ENCODE measurements around the gene GATA1.

The GATA1 gene

DNA sequence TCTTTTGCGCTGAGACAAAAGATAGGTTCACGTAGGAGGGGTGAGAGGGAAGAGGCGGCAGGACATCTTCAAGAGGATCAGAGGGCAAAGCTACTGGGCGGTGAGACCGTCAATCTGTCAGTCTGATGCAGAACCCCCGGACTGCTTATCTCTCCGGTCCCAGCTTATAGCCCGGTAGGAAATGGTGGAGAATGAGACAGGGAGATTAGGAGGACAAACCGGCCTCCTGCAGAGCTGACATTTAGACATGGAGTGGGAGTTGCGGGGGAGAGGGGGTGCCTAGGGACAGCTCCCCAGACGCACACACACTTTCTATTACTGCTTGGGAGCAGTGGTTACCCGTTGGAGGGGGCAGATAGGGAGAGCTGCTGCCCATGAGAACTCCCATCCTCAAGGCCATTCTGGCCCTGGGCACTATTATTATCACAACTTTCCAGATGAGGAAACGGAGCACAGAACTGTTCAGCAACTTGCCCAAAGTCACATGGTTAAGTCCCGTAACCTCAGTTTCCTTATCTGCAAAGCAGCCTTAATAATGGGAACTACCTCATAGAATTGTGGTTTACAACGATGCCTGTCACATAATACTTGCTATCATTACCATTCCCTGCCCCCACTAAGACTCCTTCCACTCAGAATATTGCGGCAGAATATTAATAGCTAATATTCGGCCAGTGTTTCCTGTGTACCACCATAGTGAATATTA is 14.3 kb downstream of the GATA1 start:
- no peaks in the 10 kb centered on the region for H3K9me2 ChIP-seq (replicated peaks; ENCODE audit: control insufficient read depth, low read length)
- peaks cover 14% of the 10 kb centered on the region for H3K4me1 ChIP-seq (ENCODE audit: control insufficient read depth, low read length)
- no peaks in the 10 kb centered on the region for H3K9me3 ChIP-seq (ENCODE audit: control insufficient read depth, insufficient read depth, low read length)
- H3K27ac ChIP-seq (ENCODE audit: low read depth, low read length) = peak overlapping the region; percentile 74
- no peaks in the 10 kb centered on the region for H3K27me3 ChIP-seq (ENCODE audit: control insufficient read depth, low read length)
- no peaks in the 10 kb centered on the region for H3F3A ChIP-seq (ENCODE audit: control insufficient read depth, insufficient read depth)
- peaks cover 3% of the 10 kb centered on the region; the same call in 1 of the 2 replicates for H3K79me2 ChIP-seq (ENCODE audit: control insufficient read depth, low read length)
- H3K4me2 ChIP-seq (ENCODE audit: low read length) = peak overlapping the region; percentile 78
- no peaks in the 10 kb centered on the region for H4K20me1 ChIP-seq (ENCODE audit: control insufficient read depth, insufficient read depth, low read depth, low read length)
- H3K36me3 ChIP-seq (ENCODE audit: control insufficient read depth, low read length) = peaks cover 7% of the 10 kb centered on the region; the same call in 1 of the 2 replicates
- H3K4me3 ChIP-seq (ENCODE audit: low read length) = peak overlapping the region; percentile 76
- TF ChIP-seq EZH2phosphoT487 (IDR thresholded peaks at IDR 0.05; ENCODE audit: borderline replicate concordance, low read length) = no peak
- TF ChIP-seq, protein P1, sequence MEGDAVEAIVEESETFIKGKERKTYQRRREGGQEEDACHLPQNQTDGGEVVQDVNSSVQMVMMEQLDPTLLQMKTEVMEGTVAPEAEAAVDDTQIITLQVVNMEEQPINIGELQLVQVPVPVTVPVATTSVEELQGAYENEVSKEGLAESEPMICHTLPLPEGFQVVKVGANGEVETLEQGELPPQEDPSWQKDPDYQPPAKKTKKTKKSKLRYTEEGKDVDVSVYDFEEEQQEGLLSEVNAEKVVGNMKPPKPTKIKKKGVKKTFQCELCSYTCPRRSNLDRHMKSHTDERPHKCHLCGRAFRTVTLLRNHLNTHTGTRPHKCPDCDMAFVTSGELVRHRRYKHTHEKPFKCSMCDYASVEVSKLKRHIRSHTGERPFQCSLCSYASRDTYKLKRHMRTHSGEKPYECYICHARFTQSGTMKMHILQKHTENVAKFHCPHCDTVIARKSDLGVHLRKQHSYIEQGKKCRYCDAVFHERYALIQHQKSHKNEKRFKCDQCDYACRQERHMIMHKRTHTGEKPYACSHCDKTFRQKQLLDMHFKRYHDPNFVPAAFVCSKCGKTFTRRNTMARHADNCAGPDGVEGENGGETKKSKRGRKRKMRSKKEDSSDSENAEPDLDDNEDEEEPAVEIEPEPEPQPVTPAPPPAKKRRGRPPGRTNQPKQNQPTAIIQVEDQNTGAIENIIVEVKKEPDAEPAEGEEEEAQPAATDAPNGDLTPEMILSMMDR (IDR thresholded peaks at IDR 0.05; ENCODE audit: low read depth, low read length, poor library complexity, severe bottlenecking) = no peak

DNA sequence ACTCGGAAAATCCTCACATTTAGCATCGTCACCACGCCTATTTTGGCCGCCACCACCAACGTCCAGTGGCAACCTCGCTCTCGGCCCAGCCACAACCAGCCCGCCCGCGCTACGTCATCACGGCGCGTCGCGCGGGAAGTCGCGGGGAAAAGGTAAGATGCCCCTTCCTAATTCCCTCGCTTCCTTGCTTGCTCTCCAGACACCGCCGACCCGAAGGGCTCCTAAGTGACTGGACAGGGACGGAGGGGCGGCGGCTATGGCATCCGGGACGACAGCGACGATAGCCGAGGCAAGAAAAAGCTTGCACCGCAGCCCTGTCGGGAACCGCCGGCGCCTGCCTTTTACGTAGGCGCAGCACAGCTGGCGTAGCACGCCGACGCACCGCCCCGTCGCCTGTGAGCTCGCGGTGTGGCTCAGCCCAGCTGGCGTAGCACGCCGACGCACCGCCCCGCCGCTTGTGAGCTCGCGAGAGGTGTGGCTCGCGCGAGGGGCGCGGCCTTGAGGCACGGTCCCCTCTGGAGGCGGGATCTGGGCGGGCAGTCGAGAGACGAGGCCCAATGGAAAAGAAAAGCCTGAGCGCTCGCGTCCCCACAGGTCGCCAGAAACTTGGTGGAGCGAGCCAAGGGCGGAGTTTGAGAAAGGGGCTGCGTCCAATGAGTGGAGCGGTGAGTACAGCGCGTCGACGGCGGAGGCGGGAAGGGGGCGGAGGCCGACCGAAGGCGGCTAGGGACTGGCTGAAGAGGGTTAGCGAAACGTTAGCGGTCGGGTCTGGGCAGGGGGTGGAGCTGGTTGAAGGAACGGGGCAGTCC is 15.1 kb downstream of the GATA1 start, which contains the start of gene HDAC6:
Gene HDAC6 (plus strand): TSS at position 788 of the 809 bp plus-strand sequence. CDS start 626 bp downstream, outside the sequence.
- Histone ChIP-seq H3K9me2 (replicated peaks; ENCODE audit: control insufficient read depth, low read length) (no peaks in the 10 kb centered on the region), H4K20me1 (ENCODE audit: control insufficient read depth, insufficient read depth, low read depth, low read length) (no peaks in the 10 kb centered on the region), H3K79me2 (ENCODE audit: control insufficient read depth, low read length) (peaks cover 3% of the 10 kb centered on the region; the same call in 1 of the 2 replicates), H3F3A (ENCODE audit: control insufficient read depth, insufficient read depth) (no peaks in the 10 kb centered on the region), H3K36me3 (ENCODE audit: control insufficient read depth, low read length) (peaks cover 7% of the 10 kb centered on the region; the same call in 1 of the 2 replicates), H3K9me3 (ENCODE audit: control insufficient read depth, insufficient read depth, low read length) (no peaks in the 10 kb centered on the region), H3K4me3 (ENCODE audit: low read length) (peak within 1 kb of the TSS; percentile 76), H3K27me3 (ENCODE audit: control insufficient read depth, low read length) (no peaks in the 10 kb centered on the region), H3K27ac (ENCODE audit: low read depth, low read length) (peak within 1 kb of the TSS; percentile 82), H3K4me2 (ENCODE audit: low read length) (peak within 1 kb of the TSS; percentile 78), H3K4me1 (ENCODE audit: control insufficient read depth, low read length) (peaks cover 14% of the 10 kb centered on the region)
- TF ChIP-seq EZH2phosphoT487 (IDR thresholded peaks at IDR 0.05; ENCODE audit: borderline replicate concordance, low read length) = no peak
- TF ChIP-seq, protein P1 (IDR thresholded peaks at IDR 0.05; ENCODE audit: low read depth, low read length, poor library complexity, severe bottlenecking) = no peak

DNA sequence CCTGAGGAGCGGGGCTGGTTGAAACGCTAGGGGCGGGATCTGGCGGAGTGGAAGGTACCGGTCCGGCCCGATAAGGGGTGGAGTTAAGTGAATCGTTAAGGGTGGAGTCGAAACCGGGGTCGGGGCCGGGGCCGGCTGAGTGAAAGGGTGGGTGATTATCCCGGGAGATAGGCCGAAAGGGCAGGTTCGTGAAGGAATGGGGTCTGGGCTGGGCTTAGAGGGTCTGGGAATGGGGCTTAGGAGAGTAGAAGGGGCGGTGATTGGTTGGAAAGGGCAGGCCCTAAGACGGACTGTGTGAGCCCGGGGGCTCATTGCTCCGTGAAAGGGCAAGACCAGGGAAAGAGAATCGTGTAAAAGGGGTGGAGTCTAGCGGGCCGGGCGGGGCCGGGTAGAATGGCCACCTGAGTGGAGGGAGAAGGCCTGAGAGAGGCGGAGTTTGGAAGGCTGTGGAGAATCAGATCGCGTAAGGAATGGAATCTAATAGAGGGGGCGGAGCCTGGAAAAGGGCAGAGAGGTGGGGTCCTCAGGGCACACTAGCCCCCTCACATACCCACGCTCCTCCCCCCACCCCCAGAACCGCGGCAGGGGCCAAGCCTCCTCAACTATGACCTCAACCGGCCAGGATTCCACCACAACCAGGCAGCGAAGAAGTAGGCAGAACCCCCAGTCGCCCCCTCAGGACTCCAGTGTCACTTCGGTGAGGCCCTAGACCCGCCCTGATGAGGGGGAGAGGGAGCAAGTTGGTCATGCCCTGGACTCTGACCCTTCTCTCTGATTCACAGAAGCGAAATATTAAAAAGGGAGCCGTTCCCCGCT is 15.9 kb downstream of the GATA1 start:
- H3K27ac ChIP-seq (ENCODE audit: low read depth, low read length) = peak overlapping the region; percentile 82
- peaks cover 7% of the 10 kb centered on the region; the same call in 1 of the 2 replicates for H3K36me3 ChIP-seq (ENCODE audit: control insufficient read depth, low read length)
- peak overlapping the region; percentile 76 for H3K4me3 ChIP-seq (ENCODE audit: low read length)
- H4K20me1 ChIP-seq (ENCODE audit: control insufficient read depth, insufficient read depth, low read depth, low read length) = no peaks in the 10 kb centered on the region
- peaks cover 14% of the 10 kb centered on the region for H3K4me1 ChIP-seq (ENCODE audit: control insufficient read depth, low read length)
- H3K27me3 ChIP-seq (ENCODE audit: control insufficient read depth, low read length) = no peaks in the 10 kb centered on the region
- no peaks in the 10 kb centered on the region for H3K9me2 ChIP-seq (replicated peaks; ENCODE audit: control insufficient read depth, low read length)
- TF ChIP-seq, protein P1 (IDR thresholded peaks at IDR 0.05; ENCODE audit: low read depth, low read length, poor library complexity, severe bottlenecking) = no peak
- no peak for TF ChIP-seq EZH2phosphoT487 (IDR thresholded peaks at IDR 0.05; ENCODE audit: borderline replicate concordance, low read length)
- no peaks in the 10 kb centered on the region for H3F3A ChIP-seq (ENCODE audit: control insufficient read depth, insufficient read depth)
- no peaks in the 10 kb centered on the region for H3K9me3 ChIP-seq (ENCODE audit: control insufficient read depth, insufficient read depth, low read length)
- peak overlapping the region; percentile 66 for H3K4me2 ChIP-seq (ENCODE audit: low read length)
- H3K79me2 ChIP-seq (ENCODE audit: control insufficient read depth, low read length) = peaks cover 3% of the 10 kb centered on the region; the same call in 1 of the 2 replicates

Data from DOHH2 (cell line).